Neuronal stem cell (in vitro differentiated cells): Measurements from ENCODE around the gene FOXA3.

Source experiments
- DNase-seq: peaks from one replicate; pipeline ENCODE4 v3.0.0-alpha.2; 2013; ENCODE audit warnings: low spot score
- H2AFZ ChIP-seq: one replicate; pipeline ENCODE4 v1.6.1; 2013; ENCODE audit warnings: mild to moderate bottlenecking, low read length, inconsistent platforms
- H2AK5ac ChIP-seq: 2 replicates; pipeline ENCODE4 v1.6.1; 2013; ENCODE audit warnings: low read depth, mild to moderate bottlenecking, inconsistent platforms, low read length, moderate library complexity, mixed read lengths
- H2BK120ac ChIP-seq: 2 replicates; pipeline ENCODE4 v1.6.1; 2013; ENCODE audit warnings: low read depth, mild to moderate bottlenecking, inconsistent platforms, low read length, moderate library complexity, mixed read lengths
- H2BK12ac ChIP-seq: one replicate; pipeline ENCODE4 v1.6.1; 2013; ENCODE audit warnings: low read length, inconsistent platforms
- H2BK15ac ChIP-seq: 2 replicates; pipeline ENCODE4 v1.6.1; 2013; ENCODE audit warnings: mild to moderate bottlenecking, low read length, inconsistent platforms, mixed read lengths
- H2BK5ac ChIP-seq: one replicate; pipeline ENCODE4 v1.6.1; 2013; ENCODE audit warnings: inconsistent platforms, mild to moderate bottlenecking, low read length, moderate library complexity
- H3K14ac ChIP-seq: one replicate; pipeline ENCODE4 v1.6.1; 2013; ENCODE audit warnings: low read length, inconsistent platforms
- H3K18ac ChIP-seq: 2 replicates; pipeline ENCODE4 v1.6.1; 2013; ENCODE audit warnings: low read length, inconsistent platforms
- H3K23ac ChIP-seq: 2 replicates; pipeline ENCODE4 v1.6.1; 2013; ENCODE audit warnings: low read depth, mild to moderate bottlenecking, mixed read lengths, low read length, inconsistent platforms; ENCODE audit not compliant: poor library complexity
- H3K27ac ChIP-seq: replicated peaks from 3 replicates; pipeline ENCODE4 v1.5.1; 2013; ENCODE audit warnings: low read length, inconsistent platforms
- H3K27me3 ChIP-seq, 3 experiments: 2 replicates each; pipeline ENCODE4 v1.6.1; 2013; ENCODE audit warnings: low read length in 3 of 3, mild to moderate bottlenecking in 2 of 3, inconsistent platforms in 1 of 3, low read depth in 1 of 3, mixed read lengths in 1 of 3, moderate library complexity in 1 of 3; ENCODE audit not compliant: control insufficient read depth in 3 of 3, insufficient read depth in 3 of 3
- H3K36me3 ChIP-seq, 2 donors: replicated peaks in 1 of 2; 2 replicates each; pipeline ENCODE4 v1.6.1; 2013; ENCODE audit warnings: low read length in 2 of 2; ENCODE audit not compliant: control insufficient read depth in 2 of 2, insufficient read depth in 2 of 2
- H3K4ac ChIP-seq: 2 replicates; pipeline ENCODE4 v1.6.1; 2013; ENCODE audit warnings: inconsistent platforms, mild to moderate bottlenecking, low read length, moderate library complexity
- H3K4me1 ChIP-seq, 2 donors: 1 replicate in 1 of 2; 2 replicates in 1 of 2; pipeline ENCODE4 v1.6.1; 2013; ENCODE audit warnings: low read length in 2 of 2, low read depth in 1 of 2; ENCODE audit not compliant: control insufficient read depth in 2 of 2, insufficient read depth in 1 of 2
- H3K4me2 ChIP-seq: one replicate; pipeline ENCODE4 v1.6.1; 2013; ENCODE audit warnings: mild to moderate bottlenecking, low read length, inconsistent platforms; ENCODE audit not compliant: insufficient read depth, poor library complexity, severe bottlenecking
- H3K4me3 ChIP-seq, 2 donors: 2 replicates each; pipeline ENCODE4 v1.5.1; 2013; ENCODE audit warnings: low read length in 2 of 2, mild to moderate bottlenecking in 2 of 2, inconsistent platforms in 1 of 2, moderate library complexity in 1 of 2
- H3K79me1 ChIP-seq: one replicate; pipeline ENCODE4 v1.6.1; 2013; ENCODE audit warnings: low read depth, mild to moderate bottlenecking, inconsistent platforms, low read length, moderate library complexity
- H3K9ac ChIP-seq: one replicate; pipeline ENCODE4 v1.6.1; 2013; ENCODE audit warnings: mild to moderate bottlenecking, low read depth, low read length, inconsistent platforms; ENCODE audit not compliant: poor library complexity
- H3K9me3 ChIP-seq, 2 donors: replicated peaks in 1 of 2; 2 replicates each; pipeline versions ENCODE3 to v1.6.1; 2013; ENCODE audit warnings: low read length in 2 of 2, mild to moderate bottlenecking in 2 of 2, inconsistent platforms in 1 of 2, low read depth in 1 of 2, mixed read lengths in 1 of 2, moderate library complexity in 1 of 2; ENCODE audit not compliant: control insufficient read depth in 2 of 2, insufficient read depth in 1 of 2
- H4K8ac ChIP-seq: one replicate; pipeline ENCODE4 v1.6.1; 2013; ENCODE audit warnings: low read depth, mild to moderate bottlenecking, inconsistent platforms, low read length, moderate library complexity
- H4K91ac ChIP-seq: one replicate; pipeline ENCODE4 v1.6.1; 2013; ENCODE audit warnings: low read length, low read depth, mild to moderate bottlenecking, inconsistent platforms; ENCODE audit not compliant: poor library complexity
- WGBS, 2 donors: extraction: QIAGEN DNeasy Blood & Tissue Kit; methylation state at CpG; one replicate each; pipeline ENCODE4 v1.1.7; 2013; ENCODE audit warnings: missing lambda C conversion rate in 2 of 2, mixed read lengths in 1 of 2; ENCODE audit not compliant: insufficient read length in 2 of 2, insufficient replicate concordance in 1 of 2; ENCODE audit errors: extremely low coverage in 2 of 2; 5-methylcytosine and 5-hydroxymethylcytosine counted together

FOXA3 gene

GRCh38 chr19:45885556-45886426 is 21.7 kb downstream of the FOXA3 start, which contains the start of gene IRF2BP1:
IRF2BP1 (minus strand) TSS chr19:45886141; CDS start chr19:45885774, 367 bp downstream.
- Histone ChIP-seq H4K8ac (peak within 1 kb of the TSS; percentile 68), H3K4ac (peak within 1 kb of the TSS; percentile 4), H3K79me1 (peaks cover 13% of the 10 kb centered on the region), H3K27ac (peak within 1 kb of the TSS; percentile 85), H2BK15ac (peak within 1 kb of the TSS; percentile 26), H3K14ac (no peak within 1 kb of the TSS), H3K9me3 (peaks cover 0 to 4% of the 10 kb centered on the region in 2 donors), H2BK120ac (no peak within 1 kb of the TSS), H2AK5ac (peak within 1 kb of the TSS; percentile 98), H3K4me2 (peak within 1 kb of the TSS; percentile 94), H3K36me3 (peaks cover 8 to 21% of the 10 kb centered on the region in 2 donors), H2BK12ac (peak within 1 kb of the TSS; percentile 58), H3K27me3 (no peaks in the 10 kb centered on the region), H3K23ac (peak within 1 kb of the TSS; percentile 98), H4K91ac (no peak within 1 kb of the TSS), H2AFZ (peak within 1 kb of the TSS; percentile 93), H3K9ac (peak within 1 kb of the TSS; percentile 97), H3K4me3 (peak within 1 kb of the TSS; percentile 89 to 98), H3K18ac (peak within 1 kb of the TSS; percentile 95), H2BK5ac (peak within 1 kb of the TSS; percentile 95), H3K4me1 (peaks cover 8 to 18% of the 10 kb centered on the region in 2 donors)
- WGBS, 2 donors, result no CpG with 5 or more reads among the region's 107 CpGs
- DNase-seq, result peak; percentile 92

DNA sequence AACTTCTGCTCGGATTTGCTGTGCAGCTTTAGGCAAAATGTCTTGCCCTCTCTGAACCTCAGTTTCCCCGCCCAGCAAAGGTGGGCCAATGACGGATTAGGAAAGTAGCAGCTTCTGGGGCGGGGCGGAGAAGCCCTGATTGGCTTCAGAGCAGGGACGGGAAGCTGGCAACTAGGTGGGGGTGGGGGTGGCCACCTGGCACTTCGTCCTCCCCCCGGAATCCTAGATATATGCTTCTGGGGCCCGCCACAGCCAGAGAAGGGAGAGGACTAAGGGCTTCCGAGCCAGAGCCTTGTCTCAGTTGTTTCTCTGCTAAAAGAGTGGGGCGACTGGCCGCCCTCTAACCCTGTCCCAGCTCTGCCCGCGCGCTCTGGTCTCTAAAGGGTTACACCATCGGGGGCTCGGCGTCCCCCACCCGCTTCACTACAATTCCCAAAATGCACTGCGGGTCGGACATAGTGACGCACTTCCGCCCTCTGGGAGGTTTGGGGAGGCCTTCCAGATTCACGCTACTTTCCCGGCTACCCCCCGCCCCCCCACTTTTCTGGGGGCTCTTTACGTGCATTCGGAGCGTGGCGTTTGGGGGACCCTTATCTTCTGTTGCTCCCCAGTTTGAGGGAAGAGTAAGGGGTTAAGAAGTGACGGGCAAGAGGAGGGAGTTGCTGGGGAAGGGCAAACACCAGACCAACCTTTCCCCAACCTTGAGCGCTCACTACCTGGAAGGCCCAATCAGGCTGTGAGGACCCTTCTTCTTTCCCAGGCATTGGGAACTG is 22.5 kb downstream of the FOXA3 start:
- peaks cover 0 to 4% of the 10 kb centered on the region in 2 donors for H3K9me3 ChIP-seq
- H3K18ac ChIP-seq, result peak overlapping the region; percentile 95
- H3K23ac ChIP-seq, result peak overlapping the region; percentile 98
- no peak overlapping the region for H2BK12ac ChIP-seq
- peak overlapping the region; percentile 89 to 98 for H3K4me3 ChIP-seq
- peak overlapping the region; percentile 93 for H2AFZ ChIP-seq
- no CpG with 5 or more reads among the region's 32 CpGs for WGBS, 2 donors
- no peaks in the 10 kb centered on the region for H3K27me3 ChIP-seq
- no peak overlapping the region for H3K14ac ChIP-seq
- DNase-seq, result peak; percentile 91
- H4K91ac ChIP-seq, result no peak overlapping the region
- peak overlapping the region; percentile 94 for H3K4me2 ChIP-seq
- peak overlapping the region; percentile 68 for H4K8ac ChIP-seq
- H2BK5ac ChIP-seq, result peak overlapping the region; percentile 95
- H3K4ac ChIP-seq, result no peak overlapping the region
- peak overlapping the region; percentile 72 for H3K9ac ChIP-seq
- peaks cover 13% of the 10 kb centered on the region for H3K79me1 ChIP-seq
- peak overlapping the region; percentile 85 for H3K27ac ChIP-seq
- H2AK5ac ChIP-seq, result peak overlapping the region; percentile 98
- H2BK120ac ChIP-seq, result no peak overlapping the region
- no peak overlapping the region for H2BK15ac ChIP-seq
- H3K36me3 ChIP-seq, result peaks cover 8 to 21% of the 10 kb centered on the region in 2 donors
- peaks cover 8 to 18% of the 10 kb centered on the region in 2 donors for H3K4me1 ChIP-seq

GRCh38 chr19:45887200-45887710 is 23.1 kb downstream of the FOXA3 start:
- Histone ChIP-seq H3K23ac (no peak overlapping the region), H3K18ac (peak overlapping the region; percentile 95), H3K9me3 (peaks cover 0 to 4% of the 10 kb centered on the region in 2 donors), H3K27ac (peak overlapping the region; percentile 11), H3K4me3 (peak overlapping the region; percentile 81 to 98), H2AK5ac (peak overlapping the region; percentile 98), H3K9ac (peak overlapping the region; percentile 72), H3K27me3 (no peaks in the 10 kb centered on the region), H4K91ac (peak overlapping the region; percentile 32), H3K79me1 (peaks cover 13% of the 10 kb centered on the region), H3K14ac (no peak overlapping the region), H3K4me1 (peaks cover 8 to 15% of the 10 kb centered on the region in 2 donors), H2BK120ac (no peak overlapping the region), H2AFZ (peak overlapping the region; percentile 93), H4K8ac (peak overlapping the region; percentile 68), H2BK15ac (no peak overlapping the region), H2BK12ac (no peak overlapping the region), H3K4ac (no peak overlapping the region), H2BK5ac (no peak overlapping the region), H3K36me3 (peaks cover 9 to 21% of the 10 kb centered on the region in 2 donors), H3K4me2 (peak overlapping the region; percentile 94)
- no peak for DNase-seq
- WGBS, 2 donors, result no CpG with 5 or more reads among the region's 10 CpGs
